K562 (cell line): Measurements from ENCODE around the gene SLC4A9. TPM values are rescaled to one million over a fixed set of nuclear protein-coding genes. Genes with fewer than 3 reads are reported as not detected.

Experiments used
- ATAC-seq: fragments of 200-7000 bp; cut with Tn5 transposase; 3 replicates; pipeline ENCODE4 v1.9.1; 2020; ENCODE audit warnings: moderate library complexity
- BruUV-seq: library from RNA; stranded (reverse); fragments of 400-500 nt; replicated peaks from 2 replicates; lab custom pipeline; 2021; lab: Mats Ljungman, UMichigan
- CTCF ChIA-PET: fragments of 300-600 bp; formaldehyde crosslinking; extraction: SDS; loops from one replicate; lab custom pipeline; 2021; ENCODE audit warnings: low intra/inter-chr PET ratio; lab: Yijun Ruan, JAX
- POLR2A ChIA-PET: fragments of 300-600, 350-650 bp; sonication (Branson Sonifier 250); formaldehyde crosslinking; extraction: SDS; loops from one replicate; lab custom pipeline; 2021; ENCODE audit warnings: antibody characterized with exemption, inconsistent platforms; lab: Yijun Ruan, JAX
- DNase-seq, 4 experiments: peaks; one replicate each; pipeline versions ENCODE4 v3.0.0 to v3.0.0-alpha.2; 2011 to 2018; ENCODE audit warnings: low spot score in 3 of 4, mixed read lengths in 3 of 4; ENCODE audit errors: extremely low read depth in 1 of 4
- FAIRE-seq: peaks from 2 replicates; lab custom pipeline; 2011; peaks lifted over from hg19 to GRCh38; lab: Jason Lieb, UNC
- H2AFZ ChIP-seq: 2 replicates; pipeline ENCODE4 v1.6.0; 2011; ENCODE audit warnings: low read depth, low read length, control low read depth, inconsistent platforms
- H3K27ac ChIP-seq: fragments of 200-600 bp; 3 replicates; pipeline ENCODE4 v1.8.0; 2011; ENCODE audit warnings: low read depth, mild to moderate bottlenecking, control low read depth, inconsistent platforms, low read length, moderate library complexity, mixed read lengths; ENCODE audit errors: extremely low read depth
- H3K27me3 ChIP-seq, 2 experiments: fragments of 300-600 bp in 1 of 2; 2 replicates in 1 of 2; 3 replicates in 1 of 2; pipeline versions ENCODE4 v1.6.0 to v1.8.0; 2011; ENCODE audit warnings: inconsistent platforms in 2 of 2, low read length in 2 of 2, mild to moderate bottlenecking in 1 of 2, mixed read lengths in 1 of 2, moderate library complexity in 1 of 2; ENCODE audit not compliant: control insufficient read depth in 2 of 2, insufficient read depth in 2 of 2
- H3K36me3 ChIP-seq: fragments of 300-600 bp; 3 replicates; pipeline ENCODE4 v1.8.0; 2011; ENCODE audit warnings: mild to moderate bottlenecking, low read length, inconsistent platforms; ENCODE audit not compliant: control insufficient read depth, insufficient read depth
- H3K4me1 ChIP-seq, 2 experiments: fragments of 200-600 bp in 1 of 2; replicated peaks in 1 of 2; 2 replicates in 1 of 2; 3 replicates in 1 of 2; pipeline versions ENCODE4 v1.5.1 to v1.8.0; 2011; ENCODE audit warnings: inconsistent platforms in 2 of 2, low read length in 2 of 2, mild to moderate bottlenecking in 1 of 2, mixed read lengths in 1 of 2, moderate library complexity in 1 of 2; ENCODE audit not compliant: control insufficient read depth in 2 of 2, insufficient read depth in 2 of 2
- H3K4me2 ChIP-seq: 2 replicates; pipeline ENCODE4 v1.6.1; 2011; ENCODE audit warnings: low read length, control low read depth, inconsistent platforms, mixed read lengths; ENCODE audit not compliant: insufficient read depth
- H3K4me3 ChIP-seq: fragments of 200-600 bp; sonication (generic), shearing (Covaris generic); 2 replicates; pipeline ENCODE4 v1.5.1; 2016; ENCODE audit warnings: control low read depth, inconsistent platforms
- H3K79me2 ChIP-seq: fragments of 200-600 bp; 3 replicates; pipeline ENCODE4 v1.8.0; 2011; ENCODE audit warnings: low read length, inconsistent platforms; ENCODE audit not compliant: control insufficient read depth, insufficient read depth
- H3K9ac ChIP-seq, 2 experiments: 2 replicates each; pipeline versions ENCODE4 v1.6.0 to v1.6.1; 2011; ENCODE audit warnings: low read depth in 2 of 2, low read length in 2 of 2, control low read depth in 1 of 2, inconsistent platforms in 1 of 2, mild to moderate bottlenecking in 1 of 2, mixed read lengths in 1 of 2; ENCODE audit not compliant: insufficient read depth in 1 of 2
- H3K9me1 ChIP-seq: one replicate; pipeline ENCODE4 v1.6.0; 2011; ENCODE audit warnings: inconsistent platforms, mild to moderate bottlenecking, low read length, moderate library complexity; ENCODE audit not compliant: control insufficient read depth, insufficient read depth
- H3K9me3 ChIP-seq: replicated peaks from 2 replicates; pipeline ENCODE4 v1.5.1; 2011; ENCODE audit warnings: low read depth, low read length, inconsistent platforms; ENCODE audit not compliant: control insufficient read depth, insufficient read depth
- H4K20me1 ChIP-seq: replicated peaks from 2 replicates; pipeline ENCODE4 v1.6.1; 2011; ENCODE audit warnings: low read length, inconsistent platforms, mixed read lengths; ENCODE audit not compliant: control insufficient read depth, insufficient read depth
- C11orf30 ChIP-seq: fragments of 450-650 bp; IDR thresholded peaks from 2 replicates; pipeline ENCODE4 v1.6.1; 2016; ENCODE audit warnings: low read depth, mild to moderate bottlenecking
- EWSR1 ChIP-seq: fragments of 450-650 bp; IDR thresholded peaks from 2 replicates; pipeline ENCODE4 v1.6.1; 2018; ENCODE audit warnings: borderline replicate concordance, mild to moderate bottlenecking, low read depth, moderate library complexity; ENCODE audit not compliant: partially characterized antibody
- NFE2 ChIP-seq: IDR thresholded peaks from 2 replicates; pipeline ENCODE4 v1.6.1; 2014; ENCODE audit warnings: antibody characterized with exemption, low read depth
- TEAD1 ChIP-seq, 2 experiments: fragments of 450-650 bp in 1 of 2; sonication (generic) in 1 of 2; formaldehyde crosslinking; IDR thresholded peaks; 2 replicates each; pipeline versions ENCODE4 v1.4.0 to v1.8.0; 2020 to 2022; ENCODE audit warnings: mild to moderate bottlenecking in 2 of 2, missing genetic modification reagents in 1 of 2
- TGIF2 ChIP-seq: sonication (generic); formaldehyde crosslinking; IDR thresholded peaks from 2 replicates; pipeline ENCODE4 v1.8.1; 2022; ENCODE audit warnings: mild to moderate bottlenecking, missing genetic modification reagents, moderate library complexity
- ZNF263 ChIP-seq: sonication (generic); formaldehyde crosslinking; IDR thresholded peaks from 2 replicates; pipeline ENCODE4 v1.8.0; 2022; ENCODE audit warnings: mild to moderate bottlenecking, missing genetic modification reagents, borderline replicate concordance
- WGBS: fragments of 100-300 bp; shearing (Covaris generic); methylation state at CpG from one replicate; pipeline ENCODE4 v1.1.6; 2016; ENCODE audit warnings: low coverage, mixed read lengths; ENCODE audit not compliant: insufficient coverage; ENCODE audit errors: missing lambda C conversion rate; 5-methylcytosine and 5-hydroxymethylcytosine counted together
- in situ Hi-C: fragments of 300-500 bp; cut with MboI; formaldehyde crosslinking; loops from 4 replicates; pipeline ENCODE4 v1.15.0; 2018; ENCODE audit warnings: inconsistent platforms, mixed read lengths
- intact Hi-C: fragments of 100-400 bp; cut with micrococcal nuclease; formaldehyde crosslinking; loops from 2 replicates; pipeline ENCODE4 v1.14.2; 2022
- polyA plus RNA-seq, 8 experiments: library from polyadenylated mRNA; depleted of rRNA in 4 of 8; stranded (reverse) in 5 of 8; unstranded in 3 of 8; fragments of >200 nt; fragmentation: Nextera tagmentation in 2 of 8; fragmentation: Illumina TruSeq in 1 of 8; extraction: Ambion mirVana in 2 of 8; extraction: Trizol in 1 of 8; gene quantifications; 2 replicates each; pipeline versions ENCODE4 v1.2.1 to v1.2.3, GENCODE V29; 2011 to 2014; ENCODE audit warnings: inconsistent platforms in 1 of 8, missing spikeins in 1 of 8
- total RNA-seq, 7 experiments: library from RNA; depleted of rRNA in 6 of 7; stranded (reverse); fragments of >200 nt in 6 of 7; fragmentation: Illumina TruSeq in 2 of 7; extraction: Trizol in 2 of 7; gene quantifications; 2 replicates each; pipeline versions ENCODE4 v1.2.1 to v1.2.3, GENCODE V29; 2011 to 2021; ENCODE audit warnings: low replicate concordance in 1 of 7

SLC4A9 gene
- total and polyA plus RNA-seq, 9 of the 15 experiments (the other 6 are each of a cell fraction or from before 2014, with no cell fraction given) = 0.05 to 0.13 TPM; not detected in 7

- H3K4me3 ChIP-seq = no peak overlapping the region
- H2AFZ ChIP-seq = peak overlapping the region; percentile 58
- H3K9me3 ChIP-seq = no peaks in the 10 kb centered on the region
- ATAC-seq (no peak), FAIRE-seq (no peak), DNase-seq (peak in 1 of 4 experiments; percentile 38)
- peaks cover 13 to 15% of the 10 kb centered on the region in 2 experiments; a peak in 4 of 5 replicates for H3K4me1 ChIP-seq
- in situ Hi-C loops (no loop called here), intact Hi-C loops (no loop called here)
- no peaks in the 10 kb centered on the region for H3K36me3 ChIP-seq
- H3K9ac ChIP-seq = peak overlapping the region in 1 of 2 experiments; percentile 74; a peak in 1 of 4 replicates
- no peaks in the 10 kb centered on the region for H4K20me1 ChIP-seq
- WGBS = 40% methylated on average over 2 of the region's 2 CpGs
- H3K27me3 ChIP-seq = no peaks in the 10 kb centered on the region
- no TSS peak for BruUV-seq
- no peaks in the 10 kb centered on the region for H3K9me1 ChIP-seq
- H3K4me2 ChIP-seq = no peak overlapping the region
- POLR2A ChIA-PET = no interaction called here
- no peak overlapping the region for H3K27ac ChIP-seq
- TF ChIP-seq ZNF263 (CRISPR knock-in tag) (peak; percentile 88; the same call in 1 of the 2 replicates), C11orf30 (0 out of 2 replicates have a peak, but pooled peaks have one; percentile 46), TEAD1 (CRISPR knock-in tag; IDR thresholded peaks at IDR 0.05) (no peak), NFE2 (peak; percentile 56; the same call in 1 of the 2 replicates), TGIF2 (0 out of 2 replicates have a peak, but pooled peaks have one; percentile 36), EWSR1 (no peak)
- no peaks in the 10 kb centered on the region for H3K79me2 ChIP-seq
- CTCF ChIA-PET = no interaction called here
Observed at GRCh38 chr5:140349244-140349643, 10.8 kb upstream of the SLC4A9 start.
